Heart left ventricle (tissue), 16 donors: ENCODE measurements around the gene ARFGAP2. TPM values are rescaled to one million over a fixed set of nuclear protein-coding genes. Genes with fewer than 3 reads are reported as not detected.

Experiments
- ATAC-seq, 4 donors: fragments of 200-7000 bp; cut with Tn5 transposase; one replicate each; pipeline ENCODE4 v1.9.1; 2020 to 2022; ENCODE audit warnings: moderate library complexity in 4 of 4, mild to moderate bottlenecking in 3 of 4, moderate number of reproducible peaks in 1 of 4
- DNase-seq, 5 donors: peaks; one replicate each; pipeline ENCODE4 v3.0.0-alpha.2; 2020
- H3K27ac ChIP-seq, 12 donors: fragments of 200-600 bp; sonication (generic) in 4 of 12; one replicate each; pipeline versions ENCODE4 v1.5.0 to v1.8.0; 2016 to 2022; ENCODE audit warnings: mild to moderate bottlenecking in 2 of 12
- H3K27me3 ChIP-seq, 9 donors: fragments of 200-600 bp; sonication (generic) in 2 of 9; one replicate each; pipeline versions ENCODE4 v1.5.1 to v1.8.0; 2016 to 2022; ENCODE audit warnings: mild to moderate bottlenecking in 3 of 9
- H3K36me3 ChIP-seq, 9 donors: fragments of 200-600 bp; sonication (generic) in 2 of 9; one replicate each; pipeline versions ENCODE4 v1.5.0 to v1.8.0; 2018 to 2022; ENCODE audit warnings: mild to moderate bottlenecking in 2 of 9
- H3K4me1 ChIP-seq, 12 donors: fragments of 200-600 bp; sonication (generic) in 4 of 12; one replicate each; pipeline versions ENCODE4 v1.5.0 to v1.8.0; 2016 to 2022; ENCODE audit warnings: mild to moderate bottlenecking in 3 of 12
- H3K4me3 ChIP-seq, 12 donors: fragments of 200-600 bp; sonication (generic) in 4 of 12; one replicate each; pipeline versions ENCODE4 v1.5.0 to v1.8.0; 2017 to 2022; ENCODE audit warnings: mild to moderate bottlenecking in 9 of 12, moderate library complexity in 4 of 12
- H3K9me3 ChIP-seq, 12 donors: fragments of 200-600 bp; sonication (generic) in 4 of 12; one replicate each; pipeline versions ENCODE4 v1.5.0 to v1.8.0; 2016 to 2022; ENCODE audit warnings: mild to moderate bottlenecking in 1 of 12
- CTCF ChIP-seq, 12 donors: fragments of 200-600 bp; sonication (generic) in 4 of 12; IDR thresholded peaks; one replicate each; pipeline versions ENCODE4 v1.5.0 to v1.8.0; 2018 to 2022; ENCODE audit warnings: antibody characterized with exemption in 12 of 12, mild to moderate bottlenecking in 5 of 12
- POLR2A ChIP-seq, 2 donors: fragments of 450-650 bp; IDR thresholded peaks; one replicate each; pipeline ENCODE4 v1.6.1; 2017; ENCODE audit warnings: antibody characterized with exemption in 2 of 2, mild to moderate bottlenecking in 2 of 2, moderate library complexity in 2 of 2
- WGBS, 4 donors: extraction: QIAGEN DNeasy Blood & Tissue Kit in 2 of 4; methylation state at CpG; one replicate each; pipeline versions ENCODE4 v1.1.5 to v1.1.7; 2013 to 2018; 5-methylcytosine and 5-hydroxymethylcytosine counted together
- intact Hi-C, 10 donors: fragments of 100-400 bp; cut with DNase I; formaldehyde crosslinking; loops; one replicate each; pipeline versions ENCODE4 v1.11.1 to v1.14.2; 2022
- polyA plus RNA-seq, 2 donors: library from polyadenylated mRNA; stranded (reverse); fragments of 200-250 nt; gene quantifications; one replicate each; pipeline ENCODE4 v1.2.3, GENCODE V29; 2013
- total RNA-seq, 9 donors: library from RNA; depleted of rRNA in 2 of 9; stranded (reverse); fragments of >200 nt in 2 of 9; fragmentation: NEBNext Ultra II Directional in 3 of 9; extraction: Animal tissue kit (Norgen Biotek cat#: 25700) in 3 of 9; gene quantifications; one replicate each; pipeline versions ENCODE4 v1.1.0 to v1.2.4, GENCODE V29; 2016 to 2023
- donor health status: ischemic (EF 13 %, LVEDD 7.1; RV severe dilation, severe dysfunction).
- donor health status: healthy with polysubstance abuse.
- donor health status: DM: no; HTN: yes; CAD: no.
- donor health status: DM: no; HTN: no; CAD: no.
- donor health status: ischemic (EF 25% LVEDD 6.9; RV normal size, moderate dysfunction).
- donor health status: ischemic (EF 25% LVEDD 5.7; RV mildly dilated, moderate dysfunction).
- donor health status: healthy.
- donor health status: DM: yes; HTN: yes; CAD: no.
- donor health status: ischemic (EF 35%, LVEDD 5.7; RV mildly dilated, moderate dysfunction).
- donor health status: nonischemic (EF 11% LVEDD 7.7; RV severe dilation, severe dysfunction).
- donor health status: DM: yes; HTN: yes; CAD: no.
- donor health status: PGD.
- donor health status: ischemic (EF 29% LVEDD 5.4; RV normal size, mild dysfunction).
- donor health status: nonischemic (EF 23%, LVEDD 6.1; RV moderate dilation, normal function).

Gene ARFGAP2
- total and polyA plus RNA-seq, 11 donors: 47.5 to 96.1 (median 61.3) TPM

GRCh38 chr11:47136921-47137320 lies 39.8 kb downstream of the ARFGAP2 start:
- H3K9me3 ChIP-seq: no peaks in the 10 kb centered on the region
- ATAC-seq (no peak), DNase-seq (no peak)
- WGBS, 4 donors: 92 to 96% (median 95%) methylated on average over 3 of the region's 3 CpGs
- H3K36me3 ChIP-seq: peaks cover 0 to 14% (median 10%) of the 10 kb centered on the region in 9 donors
- H3K27ac ChIP-seq: no peak overlapping the region
- no peak for TF ChIP-seq POLR2A (IDR thresholded peaks at IDR 0.05)
- TF ChIP-seq CTCF (IDR thresholded peaks at IDR 0.05): no peak
- H3K4me3 ChIP-seq: no peak overlapping the region
- no peaks in the 10 kb centered on the region for H3K27me3 ChIP-seq
- intact Hi-C loops: loop anchor here in 1 of 10 donors (10.0 kb wide), 1 partner anchor 62 kb away; no protein-coding TSS in a partner anchor
- peaks cover 0 to 3% (median 0%) of the 10 kb centered on the region in 12 donors for H3K4me1 ChIP-seq

- 77 to 87% (median 84%) methylated on average over 3 of the region's 3 CpGs for WGBS, 4 donors
- H3K27ac ChIP-seq: no peak overlapping the region
- peaks cover 0 to 3% (median 0%) of the 10 kb centered on the region in 12 donors for H3K4me1 ChIP-seq
- H3K36me3 ChIP-seq: peaks cover 0 to 14% (median 10%) of the 10 kb centered on the region in 9 donors
- ATAC-seq: no peak
- no peaks in the 10 kb centered on the region for H3K27me3 ChIP-seq
- no peaks in the 10 kb centered on the region for H3K9me3 ChIP-seq
- H3K4me3 ChIP-seq: no peak overlapping the region
- intact Hi-C loops: loop anchor here in 1 of 10 donors (10.0 kb wide), 1 partner anchor 62 kb away; no protein-coding TSS in a partner anchor
- DNase-seq: no peak
- TF ChIP-seq POLR2A (IDR thresholded peaks at IDR 0.05) (no peak), CTCF (IDR thresholded peaks at IDR 0.05) (no peak)
Measured at GRCh38 chr11:47136327-47136726, 40.4 kb downstream of the ARFGAP2 start.

GRCh38 chr11:47132981-47133380 lies 43.7 kb downstream of the ARFGAP2 start:
- intact Hi-C loops: loop anchor here in 1 of 10 donors (10.0 kb wide), 1 partner anchor 58 kb away; no protein-coding TSS in a partner anchor
- TF ChIP-seq CTCF (IDR thresholded peaks at IDR 0.05) (no peak), POLR2A (IDR thresholded peaks at IDR 0.05) (no peak)
- H3K4me1 ChIP-seq: peaks cover 0 to 4% (median 0%) of the 10 kb centered on the region in 12 donors
- H3K27ac ChIP-seq: no peak overlapping the region
- DNase-seq (no peak), ATAC-seq (no peak)
- H3K36me3 ChIP-seq: peaks cover 0 to 10% (median 6%) of the 10 kb centered on the region in 9 donors
- H3K27me3 ChIP-seq: no peaks in the 10 kb centered on the region
- no peak overlapping the region for H3K4me3 ChIP-seq
- H3K9me3 ChIP-seq: no peaks in the 10 kb centered on the region
- WGBS, 4 donors: 94 to 100% (median 97%) methylated on average over 1 of the region's 1 CpG

DNA sequence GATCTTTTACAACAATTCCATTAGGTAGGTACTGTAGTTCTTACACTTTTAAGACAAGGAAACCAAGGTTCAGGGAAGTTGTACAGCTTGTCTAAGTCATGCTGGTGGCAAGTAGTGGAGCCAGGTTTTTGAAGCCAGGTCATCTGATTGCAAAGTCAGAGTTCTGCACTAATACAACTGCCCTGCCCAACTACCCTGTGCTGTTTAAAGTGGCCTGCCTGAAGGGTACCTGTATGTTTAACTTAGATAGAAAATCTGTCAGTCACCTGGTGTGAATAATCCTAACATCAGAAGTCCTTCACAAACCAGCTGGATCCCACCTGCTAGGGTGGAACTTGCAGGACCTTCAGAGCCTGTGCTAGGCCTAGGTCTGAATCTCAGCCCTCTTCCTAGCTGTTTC lies 44.2 kb downstream of the ARFGAP2 start:
- intact Hi-C loops: loop anchor here in 1 of 10 donors (10.0 kb wide), 1 partner anchor 58 kb away; no protein-coding TSS in a partner anchor
- no peak for ATAC-seq
- no peak overlapping the region for H3K27ac ChIP-seq

More for the DNA sequence above, 44.2 kb downstream of the ARFGAP2 start:
- TF ChIP-seq POLR2A (IDR thresholded peaks at IDR 0.05) (no peak), CTCF (IDR thresholded peaks at IDR 0.05) (no peak)
- no peak for DNase-seq
- Histone ChIP-seq H3K36me3 (peaks cover 0 to 6% (median under 1%) of the 10 kb centered on the region in 9 donors), H3K27me3 (no peaks in the 10 kb centered on the region), H3K4me3 (no peak overlapping the region), H3K4me1 (peaks cover 0 to 4% (median 0%) of the 10 kb centered on the region in 12 donors), H3K9me3 (no peaks in the 10 kb centered on the region)
